Uterus (tissue), 4 donors: ENCODE results near the gene DDX24. TPM values are rescaled to one million over a fixed set of nuclear protein-coding genes. Genes with fewer than 3 reads are reported as not detected.

Experiments used
- DNase-seq, 2 donors: peaks; one replicate each; pipeline ENCODE4 v3.0.0-alpha.2; 2019 to 2020
- H3K27ac ChIP-seq, 2 donors: fragments of 200-600 bp; sonication (generic); 1 replicate in 1 of 2; 2 replicates in 1 of 2; pipeline ENCODE4 v1.5.1; 2016 to 2018
- H3K27me3 ChIP-seq, 2 donors: fragments of 200-600 bp; sonication (generic); one replicate each; pipeline ENCODE4 v1.5.1; 2018 to 2019; ENCODE audit warnings: control low read depth in 1 of 2
- H3K36me3 ChIP-seq, 2 donors: fragments of 200-600 bp; sonication (generic); one replicate each; pipeline ENCODE4 v1.5.1; 2019; ENCODE audit warnings: control low read depth in 1 of 2
- H3K4me1 ChIP-seq, 2 donors: fragments of 200-600 bp; sonication (generic); one replicate each; pipeline ENCODE4 v1.5.1; 2018 to 2019; ENCODE audit warnings: control low read depth in 1 of 2
- H3K4me3 ChIP-seq, 2 donors: fragments of 200-600 bp; sonication (generic); 1 replicate in 1 of 2; 2 replicates in 1 of 2; pipeline ENCODE4 v1.5.1; 2018 to 2019; ENCODE audit warnings: mild to moderate bottlenecking in 1 of 2
- H3K9me3 ChIP-seq, 2 donors: fragments of 200-600 bp; sonication (generic); one replicate each; pipeline ENCODE4 v1.5.1; 2019; ENCODE audit warnings: control low read depth in 1 of 2
- POLR2A ChIP-seq, 2 donors: fragments of 450-650 bp; IDR thresholded peaks; one replicate each; pipeline ENCODE4 v1.6.1; 2016; ENCODE audit warnings: antibody characterized with exemption in 2 of 2, mild to moderate bottlenecking in 1 of 2, moderate library complexity in 1 of 2
- intact Hi-C: fragments of 100-400 bp; cut with DNase I; formaldehyde crosslinking; loops from one replicate; pipeline ENCODE4 v1.15.1; 2023; ENCODE audit warnings: low total_unique reads
- total RNA-seq, 4 donors: library from RNA; depleted of rRNA in 3 of 4; stranded (reverse); fragments of >200 nt in 3 of 4; gene quantifications; one replicate each; pipeline versions ENCODE4 v1.1.0 to v1.2.4, GENCODE V29; 2014 to 2023
- TF ChIP-seq, protein P1 (sequence below), 4 experiments: fragments of 200-600 bp in 2 of 4; fragments of 450-650 bp in 2 of 4; sonication (generic) in 2 of 4; IDR thresholded peaks; one replicate each; pipeline ENCODE4 v1.5.1; 2016 to 2019; ENCODE audit warnings: antibody characterized with exemption in 4 of 4, mild to moderate bottlenecking in 2 of 4, moderate library complexity in 1 of 4
- donor health status: DM: yes; HTN: yes; CAD: no.

The DDX24 gene
- total RNA-seq, 4 donors from 2014 or later: 55.6 to 223 (median 116) TPM

DNA sequence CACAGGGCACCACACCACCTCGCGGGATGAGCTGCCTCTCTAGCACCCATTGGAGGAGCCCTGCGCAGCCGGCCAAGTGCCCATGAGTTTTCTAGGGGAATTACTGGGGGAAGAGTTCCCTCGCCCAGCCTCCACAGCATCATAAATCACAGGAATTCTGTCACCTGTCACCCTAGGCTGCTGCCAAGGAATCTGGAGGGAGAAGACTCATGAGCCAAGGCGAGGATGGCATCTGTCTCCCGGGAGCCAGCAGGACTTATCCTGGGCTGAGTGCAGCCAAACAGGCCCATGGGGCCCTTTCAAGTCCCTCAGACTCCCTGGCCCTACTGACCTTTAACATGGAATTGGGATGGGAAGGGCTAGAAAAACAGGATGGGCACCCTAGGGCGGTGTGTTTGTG lies 62.7 kb downstream of the DDX24 start:
- Histone ChIP-seq H3K27me3 (no peaks in the 10 kb centered on the region), H3K36me3 (no peaks in the 10 kb centered on the region), H3K27ac (no peak overlapping the region), H3K4me3 (no peak overlapping the region), H3K9me3 (no peaks in the 10 kb centered on the region), H3K4me1 (no peaks in the 10 kb centered on the region)
- intact Hi-C loops: no loop called here
- DNase-seq: no peak
- no peak for TF ChIP-seq POLR2A (IDR thresholded peaks at IDR 0.05)
- TF ChIP-seq, protein P1, sequence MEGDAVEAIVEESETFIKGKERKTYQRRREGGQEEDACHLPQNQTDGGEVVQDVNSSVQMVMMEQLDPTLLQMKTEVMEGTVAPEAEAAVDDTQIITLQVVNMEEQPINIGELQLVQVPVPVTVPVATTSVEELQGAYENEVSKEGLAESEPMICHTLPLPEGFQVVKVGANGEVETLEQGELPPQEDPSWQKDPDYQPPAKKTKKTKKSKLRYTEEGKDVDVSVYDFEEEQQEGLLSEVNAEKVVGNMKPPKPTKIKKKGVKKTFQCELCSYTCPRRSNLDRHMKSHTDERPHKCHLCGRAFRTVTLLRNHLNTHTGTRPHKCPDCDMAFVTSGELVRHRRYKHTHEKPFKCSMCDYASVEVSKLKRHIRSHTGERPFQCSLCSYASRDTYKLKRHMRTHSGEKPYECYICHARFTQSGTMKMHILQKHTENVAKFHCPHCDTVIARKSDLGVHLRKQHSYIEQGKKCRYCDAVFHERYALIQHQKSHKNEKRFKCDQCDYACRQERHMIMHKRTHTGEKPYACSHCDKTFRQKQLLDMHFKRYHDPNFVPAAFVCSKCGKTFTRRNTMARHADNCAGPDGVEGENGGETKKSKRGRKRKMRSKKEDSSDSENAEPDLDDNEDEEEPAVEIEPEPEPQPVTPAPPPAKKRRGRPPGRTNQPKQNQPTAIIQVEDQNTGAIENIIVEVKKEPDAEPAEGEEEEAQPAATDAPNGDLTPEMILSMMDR (IDR thresholded peaks at IDR 0.05): no peak

GRCh38 chr14:94016446-94016976 lies 64.5 kb downstream of the DDX24 start:
- TF ChIP-seq POLR2A (IDR thresholded peaks at IDR 0.05): no peak
- TF ChIP-seq, protein P1 (IDR thresholded peaks at IDR 0.05): no peak
- H3K36me3 ChIP-seq: no peaks in the 10 kb centered on the region
- no peak for DNase-seq

GRCh38 chr14:94015223-94015622 lies 65.8 kb downstream of the DDX24 start:
- Histone ChIP-seq H3K4me3 (no peak overlapping the region), H3K27me3 (no peaks in the 10 kb centered on the region), H3K9me3 (no peaks in the 10 kb centered on the region), H3K27ac (no peak overlapping the region), H3K36me3 (no peaks in the 10 kb centered on the region), H3K4me1 (no peaks in the 10 kb centered on the region)
- intact Hi-C loops: no loop called here
- TF ChIP-seq, protein P1 (IDR thresholded peaks at IDR 0.05): no peak
- no peak for DNase-seq

More at GRCh38 chr14:94016446-94016976, 64.5 kb downstream of the DDX24 start:
- Histone ChIP-seq H3K4me1 (no peaks in the 10 kb centered on the region), H3K9me3 (no peaks in the 10 kb centered on the region), H3K27ac (no peak overlapping the region), H3K27me3 (no peaks in the 10 kb centered on the region), H3K4me3 (no peak overlapping the region)
- intact Hi-C loops: no loop called here

GRCh38 chr14:94014382-94014781 lies 66.6 kb downstream of the DDX24 start:
- no peak for DNase-seq
- intact Hi-C loops: no loop called here
- Histone ChIP-seq H3K27ac (no peak overlapping the region), H3K9me3 (no peaks in the 10 kb centered on the region), H3K27me3 (no peaks in the 10 kb centered on the region), H3K36me3 (no peaks in the 10 kb centered on the region), H3K4me1 (no peaks in the 10 kb centered on the region), H3K4me3 (no peak overlapping the region)
- no peak for TF ChIP-seq POLR2A (IDR thresholded peaks at IDR 0.05)
- TF ChIP-seq, protein P1 (IDR thresholded peaks at IDR 0.05): no peak

DNA sequence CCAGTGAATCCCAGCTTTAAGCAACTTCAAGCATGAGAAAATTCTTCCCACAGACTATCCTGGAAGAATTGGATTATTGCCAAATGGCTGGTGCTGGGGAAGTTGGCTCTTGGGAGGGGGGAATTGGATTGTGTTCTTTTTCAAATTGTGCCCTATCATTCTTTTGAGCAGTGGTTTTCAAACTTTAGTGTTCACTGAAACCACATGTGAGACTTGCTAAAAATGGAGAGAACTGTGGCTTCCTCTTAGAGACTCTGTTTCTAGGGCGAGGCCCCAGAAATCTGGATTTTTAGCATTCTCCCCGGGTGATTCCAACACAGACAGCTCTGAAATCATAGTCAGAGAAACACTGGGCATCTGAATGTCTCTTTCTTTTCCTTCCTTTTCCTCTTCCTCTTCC lies 69.2 kb downstream of the DDX24 start:
- Histone ChIP-seq H3K4me3 (no peak overlapping the region), H3K27me3 (no peaks in the 10 kb centered on the region), H3K9me3 (no peaks in the 10 kb centered on the region), H3K36me3 (no peaks in the 10 kb centered on the region), H3K27ac (no peak overlapping the region), H3K4me1 (no peaks in the 10 kb centered on the region)
- intact Hi-C loops: no loop called here
- DNase-seq: no peak
- TF ChIP-seq POLR2A (IDR thresholded peaks at IDR 0.05): no peak
- TF ChIP-seq, protein P1 (IDR thresholded peaks at IDR 0.05): no peak
